ENCODE results near the gene AK1.

DNA sequence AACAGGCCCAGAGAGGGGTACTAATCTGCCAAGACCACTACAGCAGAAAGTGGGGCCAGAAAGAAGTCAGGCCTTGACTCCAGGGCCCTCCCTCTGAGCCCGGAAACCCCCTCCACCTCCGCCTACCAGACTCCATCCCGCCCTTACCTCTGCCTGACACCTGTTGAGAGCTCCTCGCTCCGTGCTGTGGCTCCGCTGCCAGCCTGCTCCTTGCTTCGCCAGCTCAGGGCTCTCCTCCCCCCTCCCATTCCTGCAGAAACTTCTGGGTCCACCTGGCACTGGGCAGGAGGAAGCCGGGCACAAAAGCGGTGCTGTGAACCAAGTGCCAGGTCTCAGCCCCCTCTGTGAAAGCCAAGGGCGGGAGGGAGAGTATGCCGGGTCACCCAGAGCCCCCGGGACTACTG, 28.3 kb upstream of the AK1 start:
- TF ChIP-seq CTCF (CRISPR knock-in tag; IDR thresholded peaks at IDR 0.05): no peak
- no peak for TF ChIP-seq ZNF280D (CRISPR knock-in tag; IDR thresholded peaks at IDR 0.05)
- TF ChIP-seq ZNF124 (CRISPR knock-in tag; IDR thresholded peaks at IDR 0.05): no peak
- TF ChIP-seq, protein P1, sequence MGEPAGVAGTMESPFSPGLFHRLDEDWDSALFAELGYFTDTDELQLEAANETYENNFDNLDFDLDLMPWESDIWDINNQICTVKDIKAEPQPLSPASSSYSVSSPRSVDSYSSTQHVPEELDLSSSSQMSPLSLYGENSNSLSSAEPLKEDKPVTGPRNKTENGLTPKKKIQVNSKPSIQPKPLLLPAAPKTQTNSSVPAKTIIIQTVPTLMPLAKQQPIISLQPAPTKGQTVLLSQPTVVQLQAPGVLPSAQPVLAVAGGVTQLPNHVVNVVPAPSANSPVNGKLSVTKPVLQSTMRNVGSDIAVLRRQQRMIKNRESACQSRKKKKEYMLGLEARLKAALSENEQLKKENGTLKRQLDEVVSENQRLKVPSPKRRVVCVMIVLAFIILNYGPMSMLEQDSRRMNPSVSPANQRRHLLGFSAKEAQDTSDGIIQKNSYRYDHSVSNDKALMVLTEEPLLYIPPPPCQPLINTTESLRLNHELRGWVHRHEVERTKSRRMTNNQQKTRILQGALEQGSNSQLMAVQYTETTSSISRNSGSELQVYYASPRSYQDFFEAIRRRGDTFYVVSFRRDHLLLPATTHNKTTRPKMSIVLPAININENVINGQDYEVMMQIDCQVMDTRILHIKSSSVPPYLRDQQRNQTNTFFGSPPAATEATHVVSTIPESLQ (CRISPR knock-in tag; conservative IDR thresholded peaks at IDR 0.05): no peak
- TF ChIP-seq MAFG (CRISPR knock-in tag; IDR thresholded peaks at IDR 0.05): no peak
- no peak for TF ChIP-seq STAT6 (CRISPR knock-in tag; IDR thresholded peaks at IDR 0.05; ENCODE audit: borderline replicate concordance)
- no peak for TF ChIP-seq NFYB (CRISPR knock-in tag; IDR thresholded peaks at IDR 0.05)
- no peak for TF ChIP-seq MYC (CRISPR knock-in tag; IDR thresholded peaks at IDR 0.05; ENCODE audit: borderline replicate concordance)

Measured in HepG2 (cell line).